GM12878 (cell line): ENCODE measurements around the gene COL1A2. TPM values are rescaled to one million over a fixed set of nuclear protein-coding genes. Genes with fewer than 3 reads are reported as not detected.

Source experiments
- CREB1 ChIP-seq: IDR thresholded peaks from 2 replicates; pipeline ENCODE4 v1.6.1; 2012; ENCODE audit warnings: low read depth, mild to moderate bottlenecking, inconsistent platforms
- CREM ChIP-seq: IDR thresholded peaks from 2 replicates; pipeline ENCODE4 v1.6.1; 2014; ENCODE audit warnings: antibody characterized with exemption, low read depth
- CUX1 ChIP-seq: IDR thresholded peaks from 2 replicates; pipeline ENCODE4 v1.6.1; 2012; ENCODE audit warnings: improper control_type of control experiment, low read depth, low read length; ENCODE audit not compliant: insufficient replicate concordance
- E2F4 ChIP-seq: IDR thresholded peaks from 2 replicates; pipeline ENCODE4 v1.6.1; 2012; ENCODE audit warnings: low read depth, low read length, improper control_type of control experiment
- IRF4 ChIP-seq: IDR thresholded peaks from 2 replicates; pipeline ENCODE4 v1.6.1; 2011; ENCODE audit warnings: low read depth, low read length
- POLR2AphosphoS5 ChIP-seq: IDR thresholded peaks from 2 replicates; pipeline ENCODE4 v1.6.1; 2011; ENCODE audit warnings: mild to moderate bottlenecking, low read length, inconsistent platforms
- RAD51 ChIP-seq: fragments of 450-650 bp; IDR thresholded peaks from 2 replicates; pipeline ENCODE4 v1.6.1; 2016; ENCODE audit warnings: moderate library complexity, mild to moderate bottlenecking, inconsistent platforms
- SIN3A ChIP-seq: IDR thresholded peaks from 2 replicates; pipeline ENCODE4 v1.6.1; 2012; ENCODE audit warnings: low read depth, low read length, improper control_type of control experiment
- SRF ChIP-seq, 2 experiments: IDR thresholded peaks; 2 replicates each; pipeline ENCODE4 v1.6.1; 2011; ENCODE audit warnings: low read depth in 2 of 2, low read length in 2 of 2, mild to moderate bottlenecking in 1 of 2, moderate library complexity in 1 of 2
- polyA plus RNA-seq, 11 experiments: library from polyadenylated mRNA; depleted of rRNA in 4 of 11; unstranded in 6 of 11; stranded (reverse) in 5 of 11; fragments of >200 nt; fragmentation: Nextera tagmentation in 4 of 11; fragmentation: Illumina TruSeq in 1 of 11; extraction: Ambion mirVana in 4 of 11; extraction: Trizol in 1 of 11; gene quantifications; 1 replicate in 1 of 11; 2 replicates in 10 of 11; pipeline versions ENCODE4 v1.2.1 to v1.2.3, GENCODE V29; 2011 to 2016; ENCODE audit warnings: inconsistent platforms in 2 of 11, missing spikeins in 2 of 11, low read depth in 1 of 11
- total RNA-seq, 4 experiments: library from RNA; depleted of rRNA in 3 of 4; stranded (reverse); fragments of >200 nt in 3 of 4; fragmentation: Illumina TruSeq in 1 of 4; extraction: Trizol in 1 of 4; gene quantifications; 2 replicates each; pipeline versions ENCODE4 v1.2.1 to v1.2.3, GENCODE V29; 2013 to 2021

The COL1A2 gene
- total and polyA plus RNA-seq, 10 of the 15 experiments (the other 5 are each of a cell fraction or from before 2014, with no cell fraction given) = 0.03 to 2.5 (median 0.76) TPM; not detected in 4

GRCh38 chr7:94466516-94466915 is 71.8 kb downstream of the COL1A2 start (continued):
- no peak for TF ChIP-seq CUX1
- TF ChIP-seq CREM = no peak
- no peak for TF ChIP-seq SRF (IDR thresholded peaks at IDR 0.05; ENCODE audit: low read depth in 2 of 2, low read length in 2 of 2)
- no peak for TF ChIP-seq RAD51
- TF ChIP-seq POLR2AphosphoS5 = no peak
- TF ChIP-seq IRF4 = no peak
- no peak for TF ChIP-seq CREB1
- no peak for TF ChIP-seq E2F4
- TF ChIP-seq SIN3A = no peak
